DND-41 (cell line): ENCODE measurements around the gene MECP2.

Source experiments
- EZH2 ChIP-seq: IDR thresholded peaks from 3 replicates; pipeline ENCODE4 v1.6.1; 2012; ENCODE audit warnings: borderline replicate concordance, low read depth, mild to moderate bottlenecking, moderate library complexity, low read length, inconsistent platforms; ENCODE audit not compliant: severe bottlenecking
- TF ChIP-seq, protein P1 (sequence below): IDR thresholded peaks from 2 replicates; pipeline ENCODE4 v1.5.1; 2012; ENCODE audit warnings: borderline replicate concordance, low read length, moderate library complexity, mild to moderate bottlenecking; ENCODE audit not compliant: poor library complexity, severe bottlenecking; ENCODE audit errors: extremely low read depth

- TF ChIP-seq, protein P1, sequence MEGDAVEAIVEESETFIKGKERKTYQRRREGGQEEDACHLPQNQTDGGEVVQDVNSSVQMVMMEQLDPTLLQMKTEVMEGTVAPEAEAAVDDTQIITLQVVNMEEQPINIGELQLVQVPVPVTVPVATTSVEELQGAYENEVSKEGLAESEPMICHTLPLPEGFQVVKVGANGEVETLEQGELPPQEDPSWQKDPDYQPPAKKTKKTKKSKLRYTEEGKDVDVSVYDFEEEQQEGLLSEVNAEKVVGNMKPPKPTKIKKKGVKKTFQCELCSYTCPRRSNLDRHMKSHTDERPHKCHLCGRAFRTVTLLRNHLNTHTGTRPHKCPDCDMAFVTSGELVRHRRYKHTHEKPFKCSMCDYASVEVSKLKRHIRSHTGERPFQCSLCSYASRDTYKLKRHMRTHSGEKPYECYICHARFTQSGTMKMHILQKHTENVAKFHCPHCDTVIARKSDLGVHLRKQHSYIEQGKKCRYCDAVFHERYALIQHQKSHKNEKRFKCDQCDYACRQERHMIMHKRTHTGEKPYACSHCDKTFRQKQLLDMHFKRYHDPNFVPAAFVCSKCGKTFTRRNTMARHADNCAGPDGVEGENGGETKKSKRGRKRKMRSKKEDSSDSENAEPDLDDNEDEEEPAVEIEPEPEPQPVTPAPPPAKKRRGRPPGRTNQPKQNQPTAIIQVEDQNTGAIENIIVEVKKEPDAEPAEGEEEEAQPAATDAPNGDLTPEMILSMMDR = no peak
- no peak for TF ChIP-seq EZH2
These were observed 79.6 kb downstream of the MECP2 start for GRCh38 chrX:154017766-154018517.
